HS-27A (cell line): ENCODE results near the gene TMEM266.
"Not testable (repeated sequence)": the region's sequence is repeated elsewhere in the genome, so short reads cannot be mapped to it uniquely, and the experiment has no call there.

Experiments used
- DNase-seq: peaks from one replicate; pipeline ENCODE4 v3.0.0-alpha.2; 2012; ENCODE audit warnings: low read depth, missing footprints

Gene TMEM266

GRCh38 chr15:76059320-76060117 is at the start of gene TMEM266:
TSS of gene TMEM266 (plus strand) at chr15:76059985. CDS start at chr15:76134264, 74,279 bp downstream.
- no peak for DNase-seq

- DNase-seq = no peak
Measured at GRCh38 chr15:76010613-76011012, 49.2 kb upstream of the TMEM266 start.

GRCh38 chr15:76011627-76012551 is 47.9 kb upstream of the TMEM266 start, which contains the start of gene NRG4:
TSS of gene NRG4 (minus strand) at chr15:76012424. CDS start at chr15:76011230, 1,194 bp downstream.
- DNase-seq = no peak

GRCh38 chr15:76013470-76013869 is 46.3 kb upstream of the TMEM266 start:
- not testable (repeated sequence) for DNase-seq

GRCh38 chr15:76024021-76024768 is 35.6 kb upstream of the TMEM266 start:
- no peak for DNase-seq

GRCh38 chr15:76032046-76032445 is 27.7 kb upstream of the TMEM266 start:
- DNase-seq = no peak

- no peak for DNase-seq
Measured at GRCh38 chr15:76033438-76033837, 26.3 kb upstream of the TMEM266 start.

- DNase-seq = no peak
Measured at GRCh38 chr15:76034111-76034510, 25.7 kb upstream of the TMEM266 start.

- DNase-seq = no peak
Measured at GRCh38 chr15:76035593-76035992, 24.2 kb upstream of the TMEM266 start.

GRCh38 chr15:76038512-76038911 is 21.3 kb upstream of the TMEM266 start:
- no peak for DNase-seq

GRCh38 chr15:76054201-76054600 is 5.6 kb upstream of the TMEM266 start:
- not testable (repeated sequence) for DNase-seq

- no peak for DNase-seq
Measured at GRCh38 chr15:76056931-76057330, 2.9 kb upstream of the TMEM266 start.

GRCh38 chr15:76057332-76058000 is 2.3 kb upstream of the TMEM266 start:
- peak; percentile 29 for DNase-seq

- DNase-seq = no peak
Measured at GRCh38 chr15:76058714-76059319, 968 bp upstream of the TMEM266 start.

GRCh38 chr15:76060118-76060989 is 569 bp downstream of the TMEM266 start:
- DNase-seq = no peak

- DNase-seq = no peak
Measured at GRCh38 chr15:76061700-76062099, 1.9 kb downstream of the TMEM266 start.

- DNase-seq = no peak
Measured at GRCh38 chr15:76062286-76062685, 2.5 kb downstream of the TMEM266 start.

- no peak for DNase-seq
Measured at GRCh38 chr15:76064375-76064774, 4.6 kb downstream of the TMEM266 start.

- no peak for DNase-seq
Measured at GRCh38 chr15:76065245-76065644, 5.5 kb downstream of the TMEM266 start.

GRCh38 chr15:76065793-76066192 is 6.0 kb downstream of the TMEM266 start:
- no peak for DNase-seq
